AG20443 (cell line): ENCODE data around the gene CHERP.
"Not testable (repeated sequence)": the region's sequence is repeated elsewhere in the genome, so short reads cannot be mapped to it uniquely, and the experiment has no call there.

Source experiments
- DNase-seq: peaks from one replicate; pipeline ENCODE4 v3.0.0; 2012; ENCODE audit warnings: low spot score, mixed read lengths

Gene CHERP

GRCh38 chr19:16520074-16520973 lies 21.9 kb downstream of the CHERP start:
- DNase-seq: peak; percentile 7

GRCh38 chr19:16519230-16519687 lies 23.0 kb downstream of the CHERP start:
- DNase-seq: no peak

- no peak for DNase-seq
These were observed 23.6 kb downstream of the CHERP start for GRCh38 chr19:16518483-16519229.

GRCh38 chr19:16518061-16518460 lies 24.2 kb downstream of the CHERP start:
- DNase-seq: no peak

- DNase-seq: no peak
These were observed 25.2 kb downstream of the CHERP start for GRCh38 chr19:16516923-16517610.

GRCh38 chr19:16516381-16516780 lies 25.9 kb downstream of the CHERP start:
- DNase-seq: peak; percentile 5

- peak; percentile 3 for DNase-seq
These were observed 27.7 kb downstream of the CHERP start for GRCh38 chr19:16514383-16515019.

GRCh38 chr19:16512611-16513010 lies 29.6 kb downstream of the CHERP start:
- DNase-seq: not testable (repeated sequence)

- DNase-seq: no peak
These were observed 32.8 kb downstream of the CHERP start for GRCh38 chr19:16509141-16510061.

GRCh38 chr19:16508546-16508945 lies 33.7 kb downstream of the CHERP start:
- no peak for DNase-seq

- DNase-seq: peak; percentile 31
These were observed 35.3 kb downstream of the CHERP start for GRCh38 chr19:16506961-16507360.

GRCh38 chr19:16506161-16506560 lies 36.1 kb downstream of the CHERP start:
- not testable (repeated sequence) for DNase-seq

- DNase-seq: no peak
These were observed 38.0 kb downstream of the CHERP start for GRCh38 chr19:16504271-16504670.

GRCh38 chr19:16497837-16498236 lies 44.4 kb downstream of the CHERP start:
- no peak for DNase-seq

GRCh38 chr19:16497042-16497441 lies 45.2 kb downstream of the CHERP start:
- DNase-seq: no peak

- peak; percentile 37 for DNase-seq
These were observed 45.6 kb downstream of the CHERP start for GRCh38 chr19:16496613-16496983.

GRCh38 chr19:16495982-16496612 lies 46.1 kb downstream of the CHERP start, which contains the start of the genes C19orf44 and CALR3:
Gene C19orf44 (plus strand): TSS chr19:16496394. CDS start chr19:16500793, 4,399 bp downstream.
Gene CALR3 (minus strand): TSS chr19:16496167. CDS start chr19:16496129, 38 bp downstream.
- DNase-seq: peak; percentile 97

GRCh38 chr19:16486476-16486875 lies 55.8 kb downstream of the CHERP start:
- not testable (repeated sequence) for DNase-seq

- no peak for DNase-seq
These were observed 59.5 kb downstream of the CHERP start for GRCh38 chr19:16482745-16483144.

GRCh38 chr19:16477311-16477710 lies 64.9 kb downstream of the CHERP start:
- no peak for DNase-seq
